Stimulated activated memory B cell treated with anti-CD40 and anti-IgM and Interleukin-4, amounts not matched to agents 10 μg/mL and 1 μg/mL and 100 μg/mL, for 72 hours (primary cell): ENCODE results near the gene NDFIP1.

ENCODE experiments used
- ATAC-seq: fragments of 150-1000 bp; cut with Tn5 transposase; 2 replicates; pipeline ENCODE4 v1.10.0; 2021
- H3K27ac Mint-ChIP-seq: one replicate; pipeline ENCODE4 v1.8.0; 2022; ENCODE audit warnings: mild to moderate bottlenecking, mixed read lengths
- H3K27me3 Mint-ChIP-seq: one replicate; pipeline ENCODE4 v1.8.0; 2022; ENCODE audit warnings: mixed read lengths
- H3K36me3 Mint-ChIP-seq: one replicate; pipeline ENCODE4 v1.8.0; 2022; ENCODE audit warnings: mixed read lengths
- H3K4me1 Mint-ChIP-seq: one replicate; pipeline ENCODE4 v1.8.0; 2022; ENCODE audit warnings: mixed read lengths
- H3K4me3 Mint-ChIP-seq: one replicate; pipeline ENCODE4 v1.8.0; 2022; ENCODE audit warnings: mild to moderate bottlenecking, moderate library complexity, mixed read lengths
- H3K9me3 Mint-ChIP-seq: one replicate; pipeline ENCODE4 v1.8.0; 2022; ENCODE audit warnings: mixed read lengths

The NDFIP1 gene

GRCh38 chr5:142108432-142109330, at the start of gene NDFIP1:
Gene NDFIP1 (plus strand): TSS chr5:142108779. CDS start chr5:142108975, 196 bp downstream.
- Mint-ChIP-seq H3K27me3 (no peaks in the 10 kb centered on the region), H3K27ac (peak within 1 kb of the TSS; percentile 82), H3K9me3 (no peaks in the 10 kb centered on the region), H3K4me1 (peaks cover 26% of the 10 kb centered on the region), H3K36me3 (no peaks in the 10 kb centered on the region), H3K4me3 (peak within 1 kb of the TSS; percentile 86)
- peak; percentile 99 for ATAC-seq

- Mint-ChIP-seq H3K36me3 (no peaks in the 10 kb centered on the region), H3K27me3 (peaks cover 33% of the 10 kb centered on the region), H3K9me3 (no peaks in the 10 kb centered on the region), H3K4me1 (peaks cover 11% of the 10 kb centered on the region), H3K27ac (no peak overlapping the region), H3K4me3 (no peak overlapping the region)
- ATAC-seq, result no peak
Measured at GRCh38 chr5:142059304-142059940, 49.2 kb upstream of the NDFIP1 start.

- H3K9me3 Mint-ChIP-seq, result no peaks in the 10 kb centered on the region
- no peak for ATAC-seq
- peaks cover 43% of the 10 kb centered on the region for H3K27me3 Mint-ChIP-seq
- no peak overlapping the region for H3K4me3 Mint-ChIP-seq
- H3K4me1 Mint-ChIP-seq, result peaks cover 7% of the 10 kb centered on the region
- H3K27ac Mint-ChIP-seq, result no peak overlapping the region
- H3K36me3 Mint-ChIP-seq, result no peaks in the 10 kb centered on the region
Measured at GRCh38 chr5:142063376-142063775, 45.2 kb upstream of the NDFIP1 start.

GRCh38 chr5:142063878-142064331, 44.7 kb upstream of the NDFIP1 start:
- H3K36me3 Mint-ChIP-seq, result no peaks in the 10 kb centered on the region
- no peak for ATAC-seq
- peaks cover 7% of the 10 kb centered on the region for H3K4me1 Mint-ChIP-seq
- no peak overlapping the region for H3K27ac Mint-ChIP-seq
- H3K9me3 Mint-ChIP-seq, result no peaks in the 10 kb centered on the region
- H3K27me3 Mint-ChIP-seq, result peaks cover 43% of the 10 kb centered on the region
- H3K4me3 Mint-ChIP-seq, result no peak overlapping the region

GRCh38 chr5:142065273-142065672, 43.3 kb upstream of the NDFIP1 start:
- Mint-ChIP-seq H3K27ac (no peak overlapping the region), H3K4me1 (peaks cover 7% of the 10 kb centered on the region), H3K4me3 (no peak overlapping the region), H3K27me3 (peaks cover 43% of the 10 kb centered on the region), H3K36me3 (no peaks in the 10 kb centered on the region), H3K9me3 (no peaks in the 10 kb centered on the region)
- no peak for ATAC-seq

- Mint-ChIP-seq H3K4me3 (no peak overlapping the region), H3K27ac (no peak overlapping the region), H3K4me1 (no peaks in the 10 kb centered on the region), H3K9me3 (no peaks in the 10 kb centered on the region), H3K27me3 (peaks cover 24% of the 10 kb centered on the region), H3K36me3 (no peaks in the 10 kb centered on the region)
- ATAC-seq, result no peak
Measured at GRCh38 chr5:142069606-142070399, 38.8 kb upstream of the NDFIP1 start.

GRCh38 chr5:142070734-142071133, 37.8 kb upstream of the NDFIP1 start:
- no peaks in the 10 kb centered on the region for H3K9me3 Mint-ChIP-seq
- H3K4me3 Mint-ChIP-seq, result no peak overlapping the region
- no peak for ATAC-seq

GRCh38 chr5:142072488-142072887, 36.1 kb upstream of the NDFIP1 start:
- H3K4me3 Mint-ChIP-seq, result no peak overlapping the region
- no peaks in the 10 kb centered on the region for H3K36me3 Mint-ChIP-seq
- no peaks in the 10 kb centered on the region for H3K4me1 Mint-ChIP-seq
- no peaks in the 10 kb centered on the region for H3K9me3 Mint-ChIP-seq
- H3K27ac Mint-ChIP-seq, result no peak overlapping the region
- H3K27me3 Mint-ChIP-seq, result peaks cover 8% of the 10 kb centered on the region
- no peak for ATAC-seq

More at GRCh38 chr5:142070734-142071133, 37.8 kb upstream of the NDFIP1 start:
- Mint-ChIP-seq H3K27me3 (peaks cover 15% of the 10 kb centered on the region), H3K27ac (no peak overlapping the region), H3K36me3 (no peaks in the 10 kb centered on the region), H3K4me1 (no peaks in the 10 kb centered on the region)

GRCh38 chr5:142073362-142073988, 35.1 kb upstream of the NDFIP1 start:
- ATAC-seq, result no peak
- Mint-ChIP-seq H3K36me3 (no peaks in the 10 kb centered on the region), H3K4me1 (no peaks in the 10 kb centered on the region), H3K4me3 (no peak overlapping the region), H3K27ac (no peak overlapping the region), H3K27me3 (peaks cover 8% of the 10 kb centered on the region), H3K9me3 (no peaks in the 10 kb centered on the region)

- ATAC-seq, result no peak
- no peaks in the 10 kb centered on the region for H3K36me3 Mint-ChIP-seq
- no peak overlapping the region for H3K27ac Mint-ChIP-seq
- H3K4me1 Mint-ChIP-seq, result no peaks in the 10 kb centered on the region
- peaks cover 8% of the 10 kb centered on the region for H3K27me3 Mint-ChIP-seq
- no peaks in the 10 kb centered on the region for H3K9me3 Mint-ChIP-seq
- no peak overlapping the region for H3K4me3 Mint-ChIP-seq
Measured at GRCh38 chr5:142074006-142074405, 34.6 kb upstream of the NDFIP1 start.

GRCh38 chr5:142078221-142078620, 30.4 kb upstream of the NDFIP1 start:
- Mint-ChIP-seq H3K4me3 (no peak overlapping the region), H3K27ac (no peak overlapping the region)

GRCh38 chr5:142078706-142079105, 29.9 kb upstream of the NDFIP1 start:
- ATAC-seq, result no peak
- Mint-ChIP-seq H3K9me3 (no peaks in the 10 kb centered on the region), H3K36me3 (no peaks in the 10 kb centered on the region), H3K27me3 (peaks cover 17% of the 10 kb centered on the region), H3K4me1 (no peaks in the 10 kb centered on the region), H3K4me3 (no peak overlapping the region), H3K27ac (no peak overlapping the region)

More at GRCh38 chr5:142078221-142078620, 30.4 kb upstream of the NDFIP1 start:
- H3K36me3 Mint-ChIP-seq, result no peaks in the 10 kb centered on the region
- H3K9me3 Mint-ChIP-seq, result no peaks in the 10 kb centered on the region
- no peak for ATAC-seq
- H3K4me1 Mint-ChIP-seq, result no peaks in the 10 kb centered on the region
- H3K27me3 Mint-ChIP-seq, result peaks cover 17% of the 10 kb centered on the region

- H3K36me3 Mint-ChIP-seq, result no peaks in the 10 kb centered on the region
- ATAC-seq, result no peak
- no peak overlapping the region for H3K27ac Mint-ChIP-seq
- no peaks in the 10 kb centered on the region for H3K9me3 Mint-ChIP-seq
- no peaks in the 10 kb centered on the region for H3K4me1 Mint-ChIP-seq
- no peak overlapping the region for H3K4me3 Mint-ChIP-seq
- H3K27me3 Mint-ChIP-seq, result peaks cover 16% of the 10 kb centered on the region
Measured at GRCh38 chr5:142079306-142079721, 29.3 kb upstream of the NDFIP1 start.

- Mint-ChIP-seq H3K4me1 (no peaks in the 10 kb centered on the region), H3K4me3 (no peak overlapping the region), H3K9me3 (no peaks in the 10 kb centered on the region), H3K36me3 (no peaks in the 10 kb centered on the region), H3K27me3 (peaks cover 21% of the 10 kb centered on the region), H3K27ac (no peak overlapping the region)
- no peak for ATAC-seq
Measured at GRCh38 chr5:142080248-142080647, 28.3 kb upstream of the NDFIP1 start.
